Stimulated activated naive B cell treated with anti-CD40 and anti-IgM and Interleukin-4, amounts not matched to agents 10 μg/mL and 1 μg/mL and 100 μg/mL, for 72 hours (primary cell): ENCODE measurements around the gene SPOCK3.
A peak's percentile ranks its signal among the peaks of the same experiment; 100 is the strongest.

Source experiments
- ATAC-seq, 2 donors: fragments of 150-1000 bp; cut with Tn5 transposase; replicated peaks; 2 replicates each; pipeline ENCODE4 v1.10.0; 2021; ENCODE audit warnings: moderate library complexity in 1 of 2
- DNase-seq: peaks from one replicate; pipeline ENCODE4 v3.0.0; 2021
- H3K27ac Mint-ChIP-seq: one replicate; pipeline ENCODE4 v1.8.0; 2022; ENCODE audit warnings: mild to moderate bottlenecking, mixed read lengths
- H3K27me3 Mint-ChIP-seq, 2 donors: one replicate each; pipeline ENCODE4 v1.8.0; 2022; ENCODE audit warnings: mixed read lengths in 2 of 2
- H3K36me3 Mint-ChIP-seq, 2 donors: one replicate each; pipeline ENCODE4 v1.8.0; 2022; ENCODE audit warnings: mixed read lengths in 2 of 2, mild to moderate bottlenecking in 1 of 2
- H3K4me1 Mint-ChIP-seq, 2 donors: one replicate each; pipeline ENCODE4 v1.8.0; 2022; ENCODE audit warnings: mixed read lengths in 2 of 2, mild to moderate bottlenecking in 1 of 2
- H3K4me3 Mint-ChIP-seq, 2 donors: one replicate each; pipeline ENCODE4 v1.8.0; 2022; ENCODE audit warnings: mild to moderate bottlenecking in 2 of 2, mixed read lengths in 2 of 2, moderate library complexity in 1 of 2
- H3K9me3 Mint-ChIP-seq, 2 donors: one replicate each; pipeline ENCODE4 v1.8.0; 2022; ENCODE audit warnings: mixed read lengths in 2 of 2, mild to moderate bottlenecking in 1 of 2

Gene SPOCK3

GRCh38 chr4:167041524-167041923 is 192.8 kb downstream of the SPOCK3 start:
- DNase-seq (no peak), ATAC-seq (no peak)
- no peaks in the 10 kb centered on the region for H3K27me3 Mint-ChIP-seq
- no peak overlapping the region for H3K27ac Mint-ChIP-seq
- H3K9me3 Mint-ChIP-seq = no peaks in the 10 kb centered on the region
- H3K36me3 Mint-ChIP-seq = no peaks in the 10 kb centered on the region
- H3K4me3 Mint-ChIP-seq = no peak overlapping the region
- H3K4me1 Mint-ChIP-seq = no peaks in the 10 kb centered on the region

- ATAC-seq = no peak
- Mint-ChIP-seq H3K9me3 (peaks cover 0 to 2% of the 10 kb centered on the region in 2 donors), H3K27ac (no peak overlapping the region), H3K36me3 (no peaks in the 10 kb centered on the region), H3K27me3 (no peaks in the 10 kb centered on the region), H3K4me3 (no peak overlapping the region), H3K4me1 (no peaks in the 10 kb centered on the region)
- DNase-seq = no peak
Measured at GRCh38 chr4:167035390-167035789, 198.9 kb downstream of the SPOCK3 start.

- no peaks in the 10 kb centered on the region for H3K27me3 Mint-ChIP-seq
- DNase-seq = no peak
- H3K9me3 Mint-ChIP-seq = peaks cover 0 to 2% of the 10 kb centered on the region in 2 donors
- H3K4me3 Mint-ChIP-seq = no peak overlapping the region
- no peaks in the 10 kb centered on the region for H3K4me1 Mint-ChIP-seq
- no peak for ATAC-seq
- no peak overlapping the region for H3K27ac Mint-ChIP-seq
- no peaks in the 10 kb centered on the region for H3K36me3 Mint-ChIP-seq
Measured at GRCh38 chr4:167034983-167035382, 199.3 kb downstream of the SPOCK3 start.

GRCh38 chr4:167032871-167033270 is 201.4 kb downstream of the SPOCK3 start:
- no peak overlapping the region for H3K4me3 Mint-ChIP-seq
- H3K4me1 Mint-ChIP-seq = no peaks in the 10 kb centered on the region
- H3K27me3 Mint-ChIP-seq = no peaks in the 10 kb centered on the region
- DNase-seq (no peak), ATAC-seq (no peak)
- no peaks in the 10 kb centered on the region for H3K36me3 Mint-ChIP-seq
- H3K27ac Mint-ChIP-seq = no peak overlapping the region
- H3K9me3 Mint-ChIP-seq = peaks cover 0 to 2% of the 10 kb centered on the region in 2 donors

- no peak overlapping the region for H3K27ac Mint-ChIP-seq
- no peak for DNase-seq
- H3K4me1 Mint-ChIP-seq = no peaks in the 10 kb centered on the region
- H3K9me3 Mint-ChIP-seq = peaks cover 0 to 2% of the 10 kb centered on the region in 2 donors
- H3K36me3 Mint-ChIP-seq = no peaks in the 10 kb centered on the region
- H3K27me3 Mint-ChIP-seq = no peaks in the 10 kb centered on the region
- H3K4me3 Mint-ChIP-seq = no peak overlapping the region
- no peak for ATAC-seq
Measured at GRCh38 chr4:167031534-167032156, 202.6 kb downstream of the SPOCK3 start.

GRCh38 chr4:167028976-167029375 is 205.3 kb downstream of the SPOCK3 start:
- no peaks in the 10 kb centered on the region for H3K9me3 Mint-ChIP-seq
- no peak overlapping the region for H3K4me3 Mint-ChIP-seq
- H3K36me3 Mint-ChIP-seq = no peaks in the 10 kb centered on the region
- ATAC-seq (no peak), DNase-seq (no peak)
- H3K27me3 Mint-ChIP-seq = no peaks in the 10 kb centered on the region
- H3K4me1 Mint-ChIP-seq = no peaks in the 10 kb centered on the region
- no peak overlapping the region for H3K27ac Mint-ChIP-seq

GRCh38 chr4:167025670-167026069 is 208.6 kb downstream of the SPOCK3 start:
- no peak for ATAC-seq
- H3K9me3 Mint-ChIP-seq = no peaks in the 10 kb centered on the region
- H3K27ac Mint-ChIP-seq = no peak overlapping the region
- H3K4me1 Mint-ChIP-seq = no peaks in the 10 kb centered on the region
- no peak for DNase-seq
- H3K4me3 Mint-ChIP-seq = no peak overlapping the region
- H3K36me3 Mint-ChIP-seq = no peaks in the 10 kb centered on the region
- H3K27me3 Mint-ChIP-seq = peaks cover 0 to 3% of the 10 kb centered on the region in 2 donors

- ATAC-seq (no peak), DNase-seq (no peak)
- Mint-ChIP-seq H3K4me1 (no peaks in the 10 kb centered on the region), H3K27me3 (peaks cover 0 to 3% of the 10 kb centered on the region in 2 donors), H3K4me3 (no peak overlapping the region), H3K27ac (no peak overlapping the region), H3K36me3 (no peaks in the 10 kb centered on the region), H3K9me3 (no peaks in the 10 kb centered on the region)
Measured at GRCh38 chr4:167023364-167023925, 210.8 kb downstream of the SPOCK3 start.

GRCh38 chr4:167021545-167022155 is 212.6 kb downstream of the SPOCK3 start:
- DNase-seq = peak; percentile 4
- Mint-ChIP-seq H3K27ac (no peak overlapping the region), H3K27me3 (peaks cover 0 to 3% of the 10 kb centered on the region in 2 donors), H3K9me3 (no peaks in the 10 kb centered on the region), H3K4me1 (no peaks in the 10 kb centered on the region), H3K36me3 (no peaks in the 10 kb centered on the region), H3K4me3 (no peak overlapping the region)
- peak; percentile 57 to 67 for ATAC-seq

- no peaks in the 10 kb centered on the region for H3K4me1 Mint-ChIP-seq
- H3K9me3 Mint-ChIP-seq = no peaks in the 10 kb centered on the region
- H3K36me3 Mint-ChIP-seq = no peaks in the 10 kb centered on the region
- ATAC-seq (peak in 1 of 2 donors; percentile 45), DNase-seq (no peak)
- H3K27ac Mint-ChIP-seq = no peak overlapping the region
- no peak overlapping the region for H3K4me3 Mint-ChIP-seq
- H3K27me3 Mint-ChIP-seq = peaks cover 0 to 3% of the 10 kb centered on the region in 2 donors
Measured at GRCh38 chr4:167020410-167020809, 213.9 kb downstream of the SPOCK3 start.

GRCh38 chr4:167014944-167015343 is 219.3 kb downstream of the SPOCK3 start:
- H3K27me3 Mint-ChIP-seq = no peaks in the 10 kb centered on the region
- H3K36me3 Mint-ChIP-seq = no peaks in the 10 kb centered on the region
- H3K4me1 Mint-ChIP-seq = no peaks in the 10 kb centered on the region
- no peak for DNase-seq
- H3K27ac Mint-ChIP-seq = no peak overlapping the region
- no peak overlapping the region for H3K4me3 Mint-ChIP-seq
- H3K9me3 Mint-ChIP-seq = no peaks in the 10 kb centered on the region
- no peak for ATAC-seq

- Mint-ChIP-seq H3K36me3 (no peaks in the 10 kb centered on the region), H3K9me3 (no peaks in the 10 kb centered on the region), H3K27ac (no peak overlapping the region), H3K4me1 (no peaks in the 10 kb centered on the region), H3K27me3 (no peaks in the 10 kb centered on the region), H3K4me3 (no peak overlapping the region)
- no peak for DNase-seq
- ATAC-seq = no peak
Measured at GRCh38 chr4:167003326-167003725, 231.0 kb downstream of the SPOCK3 start.

- no peaks in the 10 kb centered on the region for H3K36me3 Mint-ChIP-seq
- H3K27me3 Mint-ChIP-seq = no peaks in the 10 kb centered on the region
- no peak for ATAC-seq
- no peaks in the 10 kb centered on the region for H3K9me3 Mint-ChIP-seq
- no peak overlapping the region for H3K27ac Mint-ChIP-seq
- no peak overlapping the region for H3K4me3 Mint-ChIP-seq
- H3K4me1 Mint-ChIP-seq = no peaks in the 10 kb centered on the region
- DNase-seq = no peak
Measured at GRCh38 chr4:167000141-167000852, 234.0 kb downstream of the SPOCK3 start.

GRCh38 chr4:166996216-166996615 is 238.1 kb downstream of the SPOCK3 start:
- no peak overlapping the region for H3K27ac Mint-ChIP-seq
- H3K4me1 Mint-ChIP-seq = no peaks in the 10 kb centered on the region
- no peak overlapping the region for H3K4me3 Mint-ChIP-seq
- no peaks in the 10 kb centered on the region for H3K36me3 Mint-ChIP-seq
- H3K9me3 Mint-ChIP-seq = no peaks in the 10 kb centered on the region
- DNase-seq (no peak), ATAC-seq (no peak)
- no peaks in the 10 kb centered on the region for H3K27me3 Mint-ChIP-seq

- no peaks in the 10 kb centered on the region for H3K36me3 Mint-ChIP-seq
- H3K9me3 Mint-ChIP-seq = no peaks in the 10 kb centered on the region
- no peaks in the 10 kb centered on the region for H3K4me1 Mint-ChIP-seq
Measured at GRCh38 chr4:166994686-166995085, 239.6 kb downstream of the SPOCK3 start.

More at GRCh38 chr4:166994686-166995085, 239.6 kb downstream of the SPOCK3 start:
- Mint-ChIP-seq H3K27ac (no peak overlapping the region), H3K4me3 (no peak overlapping the region), H3K27me3 (no peaks in the 10 kb centered on the region)
- no peak for DNase-seq
- ATAC-seq = no peak
